ENCODE data around the gene GET4. TPM values are rescaled to one million over a fixed set of nuclear protein-coding genes. Genes with fewer than 3 reads are reported as not detected.

Gene GET4
- total and polyA plus RNA-seq, 2 experiments from 2014 or later: 48.3 to 102 TPM

- H3K4me3 ChIP-seq: no peak overlapping the region
- 95% methylated on average over 15 of the region's 15 CpGs for WGBS (ENCODE audit: low lambda C conversion rate, missing lambda C conversion rate)
- H3K27ac ChIP-seq: no peak overlapping the region
- DNase-seq (ENCODE audit: low spot score): no peak
- H2AFZ ChIP-seq: no peak overlapping the region
- H3K9me3 ChIP-seq (ENCODE audit: low read depth): no peaks in the 10 kb centered on the region
- no peaks in the 10 kb centered on the region for H3K36me3 ChIP-seq (replicated peaks; ENCODE audit: insufficient read depth, low read depth)
- H3K79me2 ChIP-seq: no peaks in the 10 kb centered on the region
- H4K20me1 ChIP-seq (ENCODE audit: insufficient read depth, poor library complexity, severe bottlenecking): no peaks in the 10 kb centered on the region
- no peaks in the 10 kb centered on the region for H3K9me2 ChIP-seq (replicated peaks; ENCODE audit: insufficient read depth)
- H3K4me2 ChIP-seq: no peak overlapping the region
- peaks cover 8% of the 10 kb centered on the region for H3K4me1 ChIP-seq (ENCODE audit: insufficient read depth)
- TF ChIP-seq EZH2 (IDR thresholded peaks at IDR 0.05; ENCODE audit: borderline replicate concordance) (no peak), EZH2phosphoT487 (IDR thresholded peaks at IDR 0.05; ENCODE audit: low read depth, severe bottlenecking, unreplicated experiment) (no peak)
- TF ChIP-seq, protein P1, sequence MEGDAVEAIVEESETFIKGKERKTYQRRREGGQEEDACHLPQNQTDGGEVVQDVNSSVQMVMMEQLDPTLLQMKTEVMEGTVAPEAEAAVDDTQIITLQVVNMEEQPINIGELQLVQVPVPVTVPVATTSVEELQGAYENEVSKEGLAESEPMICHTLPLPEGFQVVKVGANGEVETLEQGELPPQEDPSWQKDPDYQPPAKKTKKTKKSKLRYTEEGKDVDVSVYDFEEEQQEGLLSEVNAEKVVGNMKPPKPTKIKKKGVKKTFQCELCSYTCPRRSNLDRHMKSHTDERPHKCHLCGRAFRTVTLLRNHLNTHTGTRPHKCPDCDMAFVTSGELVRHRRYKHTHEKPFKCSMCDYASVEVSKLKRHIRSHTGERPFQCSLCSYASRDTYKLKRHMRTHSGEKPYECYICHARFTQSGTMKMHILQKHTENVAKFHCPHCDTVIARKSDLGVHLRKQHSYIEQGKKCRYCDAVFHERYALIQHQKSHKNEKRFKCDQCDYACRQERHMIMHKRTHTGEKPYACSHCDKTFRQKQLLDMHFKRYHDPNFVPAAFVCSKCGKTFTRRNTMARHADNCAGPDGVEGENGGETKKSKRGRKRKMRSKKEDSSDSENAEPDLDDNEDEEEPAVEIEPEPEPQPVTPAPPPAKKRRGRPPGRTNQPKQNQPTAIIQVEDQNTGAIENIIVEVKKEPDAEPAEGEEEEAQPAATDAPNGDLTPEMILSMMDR (IDR thresholded peaks at IDR 0.05; ENCODE audit: poor library complexity): no peak
- H3K27me3 ChIP-seq: no peaks in the 10 kb centered on the region
Observed at GRCh38 chr7:921071-921461, 44.7 kb downstream of the GET4 start.

DNA sequence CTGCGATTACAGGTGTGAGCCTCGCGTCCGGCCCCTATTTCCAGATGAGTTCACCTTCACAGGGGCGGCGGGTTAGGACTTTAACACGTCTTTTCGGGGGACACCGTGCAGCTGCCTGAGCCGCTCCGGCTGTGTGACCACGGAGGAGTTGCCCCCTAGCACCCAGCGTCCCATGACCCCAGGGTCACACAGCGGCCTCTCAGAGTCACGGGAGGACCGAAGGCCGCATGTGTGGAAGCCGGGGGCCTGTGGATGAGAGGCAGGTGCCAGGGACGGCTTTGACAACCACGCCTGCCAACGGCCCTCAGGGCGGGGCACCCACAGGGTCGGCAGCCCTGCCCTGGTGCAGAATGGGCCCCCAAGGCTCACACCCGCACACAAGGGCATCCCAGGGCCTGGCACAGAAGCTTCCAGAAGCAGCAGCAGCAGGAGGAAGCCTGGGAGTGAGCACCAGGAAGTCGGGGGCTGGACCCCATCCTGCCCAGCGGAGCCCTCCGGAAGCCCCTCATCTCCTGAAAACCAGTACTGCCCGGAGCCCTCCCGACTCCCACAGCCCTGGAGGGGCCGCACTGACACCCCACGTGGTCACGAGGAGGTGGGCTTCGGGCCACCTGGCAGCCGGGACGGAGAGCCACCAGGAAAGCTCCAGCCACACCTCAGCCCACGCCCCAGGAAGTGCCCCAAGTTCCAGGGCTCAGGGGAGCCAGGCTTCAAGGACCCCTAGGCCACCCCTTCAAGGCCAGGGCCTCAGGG is 45.4 kb downstream of the GET4 start:
- no peak overlapping the region for H3K4me3 ChIP-seq

DNA sequence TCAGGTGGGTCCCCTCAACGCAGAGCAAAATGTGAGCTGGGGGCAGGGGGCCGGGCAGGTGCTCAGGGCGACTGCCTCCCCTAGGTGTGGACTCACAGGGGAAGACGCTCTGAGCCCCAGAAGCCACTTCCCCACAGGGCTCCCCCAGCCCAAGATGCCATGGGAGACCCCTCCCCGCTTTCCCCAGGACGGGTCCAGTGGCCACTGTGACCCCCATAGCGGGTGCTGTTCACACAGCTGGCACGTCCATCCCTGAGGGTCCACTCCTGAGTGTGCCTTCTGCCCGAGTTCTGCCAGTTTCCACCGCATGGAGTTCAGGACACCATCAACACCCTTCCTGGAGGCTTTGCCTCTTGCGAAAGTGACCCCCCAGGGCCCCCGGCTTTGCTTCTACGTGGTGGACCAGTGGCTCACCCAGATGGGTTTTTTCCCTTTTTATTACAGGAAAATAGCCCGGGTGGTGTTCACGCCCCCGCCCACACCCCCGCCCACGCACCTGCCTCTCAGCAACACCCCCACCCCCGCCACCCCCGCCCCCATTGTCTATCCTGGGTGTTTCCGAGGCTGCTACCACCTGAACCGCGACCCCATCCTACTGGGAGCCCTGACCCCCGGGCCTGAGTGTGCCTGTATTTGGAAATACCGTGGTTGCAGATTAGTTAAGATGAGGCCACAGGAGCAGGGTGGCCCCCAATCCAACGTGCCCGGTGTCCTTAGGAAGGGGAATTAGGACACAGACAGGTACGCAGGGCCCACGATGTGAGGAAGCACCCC is 46.2 kb downstream of the GET4 start:
- Histone ChIP-seq H3K9me3 (ENCODE audit: low read depth) (no peaks in the 10 kb centered on the region), H3K36me3 (replicated peaks; ENCODE audit: insufficient read depth, low read depth) (no peaks in the 10 kb centered on the region), H3K4me1 (ENCODE audit: insufficient read depth) (peaks cover 18% of the 10 kb centered on the region), H2AFZ (no peak overlapping the region), H3K4me2 (no peak overlapping the region), H3K27me3 (no peaks in the 10 kb centered on the region), H3K79me2 (no peaks in the 10 kb centered on the region), H3K4me3 (no peak overlapping the region), H3K27ac (peak overlapping the region; percentile 66), H4K20me1 (ENCODE audit: insufficient read depth, poor library complexity, severe bottlenecking) (no peaks in the 10 kb centered on the region), H3K9me2 (replicated peaks; ENCODE audit: insufficient read depth) (no peaks in the 10 kb centered on the region)
- TF ChIP-seq, protein P1 (IDR thresholded peaks at IDR 0.05; ENCODE audit: poor library complexity): no peak
- TF ChIP-seq EZH2phosphoT487 (IDR thresholded peaks at IDR 0.05; ENCODE audit: low read depth, severe bottlenecking, unreplicated experiment) (no peak), EZH2 (IDR thresholded peaks at IDR 0.05; ENCODE audit: borderline replicate concordance) (no peak)
- no peak for DNase-seq (ENCODE audit: low spot score)
- 79% methylated on average over 27 of the region's 29 CpGs for WGBS (ENCODE audit: low lambda C conversion rate, missing lambda C conversion rate)

More for the DNA sequence above, 45.4 kb downstream of the GET4 start:
- H3K27ac ChIP-seq: no peak overlapping the region
- no peaks in the 10 kb centered on the region for H4K20me1 ChIP-seq (ENCODE audit: insufficient read depth, poor library complexity, severe bottlenecking)
- H3K9me2 ChIP-seq (replicated peaks; ENCODE audit: insufficient read depth): no peaks in the 10 kb centered on the region
- no peak overlapping the region for H3K4me2 ChIP-seq
- peaks cover 14% of the 10 kb centered on the region for H3K4me1 ChIP-seq (ENCODE audit: insufficient read depth)
- no peaks in the 10 kb centered on the region for H3K27me3 ChIP-seq
- TF ChIP-seq EZH2 (IDR thresholded peaks at IDR 0.05; ENCODE audit: borderline replicate concordance): no peak
- no peak for TF ChIP-seq EZH2phosphoT487 (IDR thresholded peaks at IDR 0.05; ENCODE audit: low read depth, severe bottlenecking, unreplicated experiment)
- TF ChIP-seq, protein P1 (IDR thresholded peaks at IDR 0.05; ENCODE audit: poor library complexity): no peak
- no peaks in the 10 kb centered on the region for H3K9me3 ChIP-seq (ENCODE audit: low read depth)
- no peaks in the 10 kb centered on the region for H3K36me3 ChIP-seq (replicated peaks; ENCODE audit: insufficient read depth, low read depth)
- H2AFZ ChIP-seq: no peak overlapping the region
- H3K79me2 ChIP-seq: no peaks in the 10 kb centered on the region
- WGBS (ENCODE audit: low lambda C conversion rate, missing lambda C conversion rate): 92% methylated on average over 30 of the region's 36 CpGs
- no peak for DNase-seq (ENCODE audit: low spot score)

All from hepatocyte (in vitro differentiated cells).